ENCODE data around the gene ENTHD1.

Gene ENTHD1

GRCh38 chr22:39723463-39723862 is 170.1 kb downstream of the ENTHD1 start:
- TF ChIP-seq CTCF (conservative IDR thresholded peaks at IDR 0.05), result no peak

GRCh38 chr22:39722501-39722900 is 171.1 kb downstream of the ENTHD1 start:
- H3K27ac ChIP-seq, result no peak overlapping the region
- no peak for TF ChIP-seq CTCF (conservative IDR thresholded peaks at IDR 0.05)

More at GRCh38 chr22:39723463-39723862, 170.1 kb downstream of the ENTHD1 start:
- no peak overlapping the region for H3K27ac ChIP-seq

GRCh38 chr22:39722032-39722325 is 171.6 kb downstream of the ENTHD1 start:
- no peak for TF ChIP-seq CTCF (conservative IDR thresholded peaks at IDR 0.05)
- H3K27ac ChIP-seq, result no peak overlapping the region

- TF ChIP-seq CTCF (conservative IDR thresholded peaks at IDR 0.05), result no peak
Observed at GRCh38 chr22:39721206-39722031, 172.1 kb downstream of the ENTHD1 start.

GRCh38 chr22:39719559-39720450 is 173.8 kb downstream of the ENTHD1 start:
- TF ChIP-seq CTCF (conservative IDR thresholded peaks at IDR 0.05), result no peak
- no peak overlapping the region for H3K27ac ChIP-seq

More at GRCh38 chr22:39721206-39722031, 172.1 kb downstream of the ENTHD1 start:
- no peak overlapping the region for H3K27ac ChIP-seq

- no peak overlapping the region for H3K27ac ChIP-seq
- TF ChIP-seq CTCF (conservative IDR thresholded peaks at IDR 0.05), result no peak
Observed at GRCh38 chr22:39718921-39719475, 174.6 kb downstream of the ENTHD1 start.

GRCh38 chr22:39718206-39718605 is 175.4 kb downstream of the ENTHD1 start:
- no peak for TF ChIP-seq CTCF (conservative IDR thresholded peaks at IDR 0.05)
- no peak overlapping the region for H3K27ac ChIP-seq
